GM12874 (cell line): ENCODE measurements around the gene DOK5.

Source experiments
- TF ChIP-seq, protein P1 (sequence below): IDR thresholded peaks from 2 replicates; pipeline ENCODE4 v1.5.1; 2011; ENCODE audit warnings: low read depth, mild to moderate bottlenecking, control low read depth, low read length, moderate library complexity; ENCODE audit not compliant: insufficient read depth

DOK5 gene

DNA sequence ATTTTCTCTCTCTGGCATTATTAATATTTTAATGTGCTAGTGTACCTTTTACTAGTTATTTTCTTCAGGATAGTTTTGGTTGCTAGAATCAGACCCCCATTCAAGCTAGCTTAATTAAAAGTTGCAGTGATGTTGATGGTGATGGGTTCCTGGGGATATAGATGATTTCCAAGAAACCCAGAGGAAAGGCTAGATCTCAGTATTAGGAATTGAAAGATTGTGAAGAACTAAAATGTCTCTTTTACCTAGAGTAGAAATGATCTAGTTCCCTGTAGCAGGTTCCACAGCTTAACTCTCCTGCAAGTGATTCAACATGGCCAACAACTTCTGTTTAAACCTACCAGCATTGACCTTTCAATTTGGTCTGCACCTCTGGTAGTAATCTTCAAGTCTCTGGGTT, 78.6 kb downstream of the DOK5 start:
- TF ChIP-seq, protein P1, sequence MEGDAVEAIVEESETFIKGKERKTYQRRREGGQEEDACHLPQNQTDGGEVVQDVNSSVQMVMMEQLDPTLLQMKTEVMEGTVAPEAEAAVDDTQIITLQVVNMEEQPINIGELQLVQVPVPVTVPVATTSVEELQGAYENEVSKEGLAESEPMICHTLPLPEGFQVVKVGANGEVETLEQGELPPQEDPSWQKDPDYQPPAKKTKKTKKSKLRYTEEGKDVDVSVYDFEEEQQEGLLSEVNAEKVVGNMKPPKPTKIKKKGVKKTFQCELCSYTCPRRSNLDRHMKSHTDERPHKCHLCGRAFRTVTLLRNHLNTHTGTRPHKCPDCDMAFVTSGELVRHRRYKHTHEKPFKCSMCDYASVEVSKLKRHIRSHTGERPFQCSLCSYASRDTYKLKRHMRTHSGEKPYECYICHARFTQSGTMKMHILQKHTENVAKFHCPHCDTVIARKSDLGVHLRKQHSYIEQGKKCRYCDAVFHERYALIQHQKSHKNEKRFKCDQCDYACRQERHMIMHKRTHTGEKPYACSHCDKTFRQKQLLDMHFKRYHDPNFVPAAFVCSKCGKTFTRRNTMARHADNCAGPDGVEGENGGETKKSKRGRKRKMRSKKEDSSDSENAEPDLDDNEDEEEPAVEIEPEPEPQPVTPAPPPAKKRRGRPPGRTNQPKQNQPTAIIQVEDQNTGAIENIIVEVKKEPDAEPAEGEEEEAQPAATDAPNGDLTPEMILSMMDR, result no peak

DNA sequence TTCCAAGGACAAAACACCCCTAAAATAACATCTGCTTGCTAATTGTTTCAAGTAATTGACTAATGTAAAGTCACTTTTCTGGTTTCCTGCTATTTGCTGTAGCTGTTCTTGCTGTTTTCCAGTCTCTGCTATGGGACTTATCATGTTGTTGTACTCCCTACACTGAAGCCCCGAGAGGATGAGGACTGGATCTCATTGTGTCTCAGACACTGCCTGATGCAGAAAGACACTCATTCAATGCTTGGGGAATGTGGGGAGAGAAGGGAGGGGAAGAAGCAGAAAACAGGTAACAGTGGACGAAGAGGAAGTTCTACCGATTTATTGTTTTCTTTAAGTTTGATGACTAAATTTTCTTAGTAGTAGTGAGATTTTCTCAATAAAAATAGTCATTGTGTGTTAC, 79.8 kb downstream of the DOK5 start:
- TF ChIP-seq, protein P1, result no peak

DNA sequence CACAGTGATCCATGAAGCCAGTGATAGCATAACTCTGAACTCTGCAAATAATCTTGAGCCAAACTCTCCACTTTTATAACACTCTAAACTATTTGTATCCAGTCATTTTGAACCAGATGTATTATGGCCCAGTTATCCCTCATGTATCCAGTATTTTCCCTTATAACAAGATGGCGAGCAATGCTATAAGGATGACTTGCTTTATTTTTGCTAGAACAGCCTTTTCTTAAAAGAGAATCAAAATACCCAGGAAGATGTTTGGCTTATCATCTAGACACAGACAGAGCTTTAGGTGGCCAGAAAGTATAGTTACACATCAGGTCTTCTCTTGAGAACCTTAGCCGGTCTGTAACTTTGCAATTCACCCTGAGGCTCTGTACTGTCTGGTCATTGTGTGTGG, 81.0 kb downstream of the DOK5 start:
- TF ChIP-seq, protein P1, result no peak

DNA sequence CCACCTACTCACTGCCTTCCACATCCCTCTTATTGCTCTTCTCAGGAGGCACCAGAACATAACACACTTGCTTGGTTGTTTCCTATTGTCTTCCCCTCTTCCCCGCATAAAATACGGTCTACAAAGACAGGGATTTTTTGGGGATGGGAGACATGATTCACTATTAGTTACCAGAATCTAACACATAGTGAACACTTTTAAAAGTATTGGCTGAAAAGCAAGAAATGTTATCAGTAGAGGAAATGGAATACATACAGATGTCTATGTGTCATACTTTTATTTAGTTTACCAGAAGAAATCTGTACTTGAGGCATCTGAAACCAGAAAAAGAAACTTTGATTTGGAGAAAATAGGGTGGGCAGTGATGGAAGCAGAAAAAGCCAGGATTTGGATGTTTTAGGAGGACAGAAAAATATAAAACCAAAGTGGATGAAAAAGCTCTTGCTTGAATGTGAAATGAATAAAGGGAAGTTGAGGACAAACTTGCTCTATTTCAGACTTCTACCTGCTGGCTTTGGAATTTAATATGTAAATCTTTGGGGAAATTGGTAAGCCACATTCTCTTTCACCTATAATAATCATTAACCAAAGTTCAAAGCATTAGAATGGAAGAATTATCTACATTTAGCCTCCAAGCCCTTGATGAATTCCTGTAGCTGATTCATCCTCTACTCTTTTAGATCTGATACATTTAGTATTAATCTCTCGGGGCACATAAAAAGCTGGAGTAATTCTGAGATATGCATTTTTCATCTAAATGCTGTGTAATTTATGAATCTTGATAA, 82.6 kb downstream of the DOK5 start:
- TF ChIP-seq, protein P1, result no peak

DNA sequence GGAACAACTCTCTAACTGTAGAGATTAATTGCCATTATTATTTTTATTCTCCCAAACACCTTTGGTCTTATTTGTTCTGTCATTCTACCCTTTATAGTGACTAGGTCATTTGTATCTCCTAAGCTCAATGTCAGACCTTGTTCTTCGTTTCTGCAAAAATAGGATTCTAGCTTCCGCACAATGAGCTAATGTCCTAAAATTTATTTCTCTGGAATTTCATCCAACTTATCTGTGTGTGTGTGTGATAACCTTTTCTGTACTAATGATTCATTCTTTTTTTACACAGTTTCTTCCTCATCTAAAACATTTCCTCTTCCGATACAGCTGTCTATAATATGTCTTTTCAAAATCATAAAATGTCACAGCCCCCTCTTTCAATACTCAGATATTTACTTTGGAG, 84.5 kb downstream of the DOK5 start:
- TF ChIP-seq, protein P1, result no peak

DNA sequence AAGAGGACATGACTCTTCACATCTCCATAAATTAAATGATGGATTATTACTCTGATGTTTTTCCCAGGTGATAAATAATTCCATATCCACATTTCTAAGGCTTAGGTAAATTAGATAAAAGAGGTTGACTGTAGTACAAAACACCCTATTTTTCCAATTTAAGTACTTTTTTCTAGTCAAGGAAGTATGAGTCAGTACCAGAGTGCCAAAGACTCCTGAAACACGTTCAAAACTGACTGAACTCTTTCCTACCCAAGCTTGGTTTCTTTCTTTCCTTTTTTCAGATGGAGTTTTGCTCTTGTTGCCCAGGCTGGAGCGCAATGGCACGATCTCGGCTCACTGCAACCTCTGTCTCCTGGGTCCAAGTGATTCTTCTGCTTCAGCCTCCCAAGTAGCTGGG, 85.0 kb downstream of the DOK5 start:
- TF ChIP-seq, protein P1, result no peak

DNA sequence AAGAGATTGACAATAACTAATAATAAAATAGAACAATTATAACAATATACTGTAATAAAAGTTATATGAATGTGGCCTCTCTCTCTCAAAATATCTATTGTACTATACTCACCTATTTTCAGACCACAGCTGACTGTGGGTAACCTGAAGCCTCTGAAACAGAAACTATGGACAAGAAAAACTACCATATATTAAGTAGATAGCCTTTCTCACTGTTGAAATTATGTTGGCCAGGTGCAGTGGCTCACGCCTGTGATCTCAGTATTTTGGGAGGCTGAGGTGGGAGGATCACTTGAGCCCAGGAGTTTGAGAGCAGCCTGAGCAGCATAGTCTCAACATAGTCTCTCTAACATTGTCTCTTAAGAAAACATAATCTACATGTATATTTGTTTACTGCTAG, 89.9 kb downstream of the DOK5 start:
- TF ChIP-seq, protein P1, result no peak
